ENCODE measurements around the gene PDE3B. TPM values are rescaled to one million over a fixed set of nuclear protein-coding genes. Genes with fewer than 3 reads are reported as not detected.

The PDE3B gene
- total RNA-seq, 1 experiment from 2014 or later = 6.7 TPM

DNA sequence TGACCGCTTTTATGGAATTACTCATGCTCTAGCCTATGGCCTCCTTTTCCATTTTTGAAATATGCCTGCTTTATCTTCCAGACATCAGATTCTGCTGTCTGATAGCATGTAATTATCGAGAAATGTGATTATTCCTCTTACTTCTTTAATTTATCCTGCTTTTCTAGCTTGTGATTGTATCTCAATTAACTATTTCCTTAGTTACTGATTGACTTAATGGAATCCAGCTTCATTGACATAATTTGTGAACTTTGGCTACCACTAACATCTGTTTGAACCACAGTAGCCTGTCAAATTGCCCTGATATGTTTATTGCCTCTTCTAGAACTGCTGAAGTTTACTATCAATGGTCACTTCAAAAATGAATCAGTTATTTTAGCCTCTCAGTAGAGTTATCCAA lies 25.5 kb upstream of the PDE3B start:
- Histone ChIP-seq H3K9ac (ENCODE audit: low read length) (no peak overlapping the region), H3K27ac (ENCODE audit: low read depth, low read length) (no peak overlapping the region), H3K9me3 (ENCODE audit: control insufficient read depth in 1 of 2, insufficient read depth in 1 of 2, low read depth in 1 of 2, low read length in 2 of 2) (no peaks in the 10 kb centered on the region), H3K79me2 (ENCODE audit: insufficient read depth, low read length) (no peaks in the 10 kb centered on the region), H3K36me3 (ENCODE audit: control insufficient read depth in 1 of 2, insufficient read depth in 2 of 2, low read length in 2 of 2) (no peaks in the 10 kb centered on the region), H3K4me2 (ENCODE audit: low read length) (no peak overlapping the region), H2AFZ (ENCODE audit: low read depth, low read length, poor library complexity, severe bottlenecking) (no peak overlapping the region), H3K4me1 (ENCODE audit: control insufficient read depth in 1 of 2, insufficient read depth in 2 of 2, low read length in 2 of 2) (no peaks in the 10 kb centered on the region), H3K4me3 (replicated peaks in 1 of 2; ENCODE audit: low read depth in 1 of 2, low read length in 2 of 2) (no peak overlapping the region), H3K9me2 (ENCODE audit: insufficient read depth) (no peaks in the 10 kb centered on the region), H3K27me3 (ENCODE audit: insufficient read depth, low read length) (no peaks in the 10 kb centered on the region), H4K20me1 (ENCODE audit: insufficient read depth) (no peaks in the 10 kb centered on the region)
- ChIA-PET CTCF (no interaction called here), RAD21 (ENCODE audit: low non-redundant PET in 1 of 2, low total read pairs in 2 of 2, uncharacterized antibody in 2 of 2, unreplicated experiment in 2 of 2) (no interaction called here), POLR2A (no interaction called here)
- intact Hi-C loops (cut with micrococcal nuclease) = no loop called here
- ATAC-seq (no peak), DNase-seq (ENCODE audit: low read depth, low spot score) (no peak)
- TF ChIP-seq REST (IDR thresholded peaks at IDR 0.05; ENCODE audit: low read depth) (no peak), CBX3 (IDR thresholded peaks at IDR 0.05; ENCODE audit: low read depth) (no peak), EGR1 (IDR thresholded peaks at IDR 0.05; ENCODE audit: low read depth) (no peak), TCF7L2 (IDR thresholded peaks at IDR 0.05; ENCODE audit: borderline replicate concordance, extremely low read depth, insufficient read depth, insufficient read length) (no peak)
- TF ChIP-seq, protein P1, sequence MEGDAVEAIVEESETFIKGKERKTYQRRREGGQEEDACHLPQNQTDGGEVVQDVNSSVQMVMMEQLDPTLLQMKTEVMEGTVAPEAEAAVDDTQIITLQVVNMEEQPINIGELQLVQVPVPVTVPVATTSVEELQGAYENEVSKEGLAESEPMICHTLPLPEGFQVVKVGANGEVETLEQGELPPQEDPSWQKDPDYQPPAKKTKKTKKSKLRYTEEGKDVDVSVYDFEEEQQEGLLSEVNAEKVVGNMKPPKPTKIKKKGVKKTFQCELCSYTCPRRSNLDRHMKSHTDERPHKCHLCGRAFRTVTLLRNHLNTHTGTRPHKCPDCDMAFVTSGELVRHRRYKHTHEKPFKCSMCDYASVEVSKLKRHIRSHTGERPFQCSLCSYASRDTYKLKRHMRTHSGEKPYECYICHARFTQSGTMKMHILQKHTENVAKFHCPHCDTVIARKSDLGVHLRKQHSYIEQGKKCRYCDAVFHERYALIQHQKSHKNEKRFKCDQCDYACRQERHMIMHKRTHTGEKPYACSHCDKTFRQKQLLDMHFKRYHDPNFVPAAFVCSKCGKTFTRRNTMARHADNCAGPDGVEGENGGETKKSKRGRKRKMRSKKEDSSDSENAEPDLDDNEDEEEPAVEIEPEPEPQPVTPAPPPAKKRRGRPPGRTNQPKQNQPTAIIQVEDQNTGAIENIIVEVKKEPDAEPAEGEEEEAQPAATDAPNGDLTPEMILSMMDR (IDR thresholded peaks at IDR 0.05 in 2 of 3, conservative IDR thresholded peaks at IDR 0.05 in 1 of 3; ENCODE audit: borderline replicate concordance in 1 of 3, insufficient read depth in 1 of 3, low read depth in 2 of 3, low read length in 2 of 3) = no peak
- no TSS peak for BruUV-seq (replicated peaks)
